H1 (cell line): ENCODE results near the gene MROH2A. TPM values are rescaled to one million over a fixed set of nuclear protein-coding genes. Genes with fewer than 3 reads are reported as not detected.

Experiments
- CTCF ChIA-PET: fragments of 300-600 bp; sonication (Branson Sonifier 250); formaldehyde crosslinking; loops from one replicate; lab custom pipeline; 2021; ENCODE audit not compliant: partially characterized antibody; lab: Charles Lee
- POLR2A ChIA-PET: fragments of 300-600 bp; sonication (Branson Sonifier 250); formaldehyde crosslinking; loops from one replicate; lab custom pipeline; 2021; ENCODE audit warnings: inconsistent platforms; ENCODE audit not compliant: partially characterized antibody; lab: Charles Lee
- DNase-seq, 2 experiments: peaks; one replicate each; pipeline versions ENCODE4 v3.0.0 to v3.0.0-alpha.2; 2010 to 2022; ENCODE audit warnings: low spot score in 2 of 2, low read depth in 1 of 2, mixed read lengths in 1 of 2
- FAIRE-seq: peaks from 2 replicates; lab custom pipeline; 2011; peaks lifted over from hg19 to GRCh38; lab: Jason Lieb, UNC
- H2AFZ ChIP-seq: 2 replicates; pipeline ENCODE4 v1.8.1; 2012; ENCODE audit warnings: low read length, inconsistent platforms
- H2AK5ac ChIP-seq: 2 replicates; pipeline ENCODE4 v1.6.1; 2013; ENCODE audit warnings: low read depth, low read length
- H2BK120ac ChIP-seq: replicated peaks from 2 replicates; pipeline ENCODE3; 2013; ENCODE audit warnings: low read depth, low read length, inconsistent platforms
- H2BK12ac ChIP-seq: 2 replicates; pipeline ENCODE4 v1.6.1; 2013; ENCODE audit warnings: low read depth, low read length
- H2BK15ac ChIP-seq: 2 replicates; pipeline ENCODE4 v1.6.1; 2013; ENCODE audit warnings: low read length
- H2BK20ac ChIP-seq: 2 replicates; pipeline ENCODE4 v1.6.1; 2013; ENCODE audit warnings: low read length
- H2BK5ac ChIP-seq: 2 replicates; pipeline ENCODE4 v1.6.1; 2013; ENCODE audit warnings: low read depth, low read length
- H3K14ac ChIP-seq: 2 replicates; pipeline ENCODE4 v1.6.1; 2013; ENCODE audit warnings: inconsistent platforms; ENCODE audit not compliant: insufficient read length
- H3K18ac ChIP-seq: 2 replicates; pipeline ENCODE4 v1.6.1; 2013; ENCODE audit warnings: low read length; ENCODE audit errors: extremely low read depth
- H3K23ac ChIP-seq: 2 replicates; pipeline ENCODE4 v1.6.1; 2013; ENCODE audit warnings: inconsistent platforms; ENCODE audit not compliant: insufficient read length
- H3K23me2 ChIP-seq: 2 replicates; pipeline ENCODE4 v1.6.1; 2013; ENCODE audit warnings: low read depth, low read length
- H3K27ac ChIP-seq: 2 replicates; pipeline ENCODE4 v1.6.1; 2011; ENCODE audit warnings: low read depth, low read length, inconsistent platforms
- H3K27me3 ChIP-seq, 4 experiments: replicated peaks in 1 of 4; 1 replicate in 1 of 4; 2 replicates in 3 of 4; pipeline versions ENCODE4 v1.6.1 to v1.8.1; 2011 to 2013; ENCODE audit warnings: low read length in 3 of 4, mild to moderate bottlenecking in 3 of 4, inconsistent platforms in 2 of 4, mixed read lengths in 2 of 4, moderate library complexity in 1 of 4; ENCODE audit not compliant: control insufficient read depth in 3 of 4, insufficient read depth in 3 of 4; ENCODE audit errors: extremely low read depth in 1 of 4
- H3K36me3 ChIP-seq, 4 experiments: 2 replicates each; pipeline versions ENCODE4 v1.6.1 to v1.8.1; 2011 to 2013; ENCODE audit warnings: mild to moderate bottlenecking in 4 of 4, low read length in 3 of 4, moderate library complexity in 2 of 4, control low read depth in 1 of 4, inconsistent platforms in 1 of 4; ENCODE audit not compliant: insufficient read depth in 4 of 4, control insufficient read depth in 2 of 4
- H3K4ac ChIP-seq: replicated peaks from 2 replicates; pipeline ENCODE3; 2013; ENCODE audit warnings: low read length, low read depth, mixed read lengths, inconsistent platforms; ENCODE audit not compliant: insufficient read length
- H3K4me1 ChIP-seq, 4 experiments: replicated peaks in 1 of 4; 1 replicate in 1 of 4; 2 replicates in 3 of 4; pipeline versions ENCODE4 v1.6.1 to v1.8.1; 2011 to 2013; ENCODE audit warnings: low read length in 3 of 4, inconsistent platforms in 2 of 4, mixed read lengths in 1 of 4; ENCODE audit not compliant: insufficient read depth in 4 of 4, control insufficient read depth in 3 of 4
- H3K4me2 ChIP-seq, 2 experiments: 2 replicates each; pipeline versions ENCODE4 v1.6.1 to v1.8.1; 2011 to 2013; ENCODE audit warnings: low read depth in 2 of 2, low read length in 2 of 2, control low read depth in 1 of 2, inconsistent platforms in 1 of 2, mild to moderate bottlenecking in 1 of 2; ENCODE audit not compliant: insufficient read depth in 1 of 2
- H3K4me3 ChIP-seq, 4 experiments: fragments of 200-600, 300-600 bp in 1 of 4; sonication (generic), shearing (Covaris generic), sonication (Bioruptor Twin) in 1 of 4; 2 replicates each; pipeline versions ENCODE4 v1.5.1 to v1.8.1; 2011 to 2016; ENCODE audit warnings: low read length in 4 of 4, low read depth in 3 of 4, control low read depth in 2 of 4, inconsistent platforms in 2 of 4, mild to moderate bottlenecking in 2 of 4, mixed read lengths in 1 of 4, moderate library complexity in 1 of 4; ENCODE audit not compliant: insufficient read depth in 2 of 4; ENCODE audit errors: extremely low read depth in 1 of 4
- H3K56ac ChIP-seq: replicated peaks from 2 replicates; pipeline ENCODE3; 2013; ENCODE audit warnings: low read depth, mild to moderate bottlenecking, mixed read lengths, low read length, inconsistent platforms; ENCODE audit not compliant: insufficient read length
- H3K79me1 ChIP-seq: 2 replicates; pipeline ENCODE4 v1.6.1; 2013; ENCODE audit warnings: low read depth, low read length, control low read depth
- H3K79me2 ChIP-seq, 2 experiments: 2 replicates each; pipeline versions ENCODE4 v1.6.1 to v1.8.1; 2012 to 2013; ENCODE audit warnings: low read length in 2 of 2, mild to moderate bottlenecking in 2 of 2, inconsistent platforms in 1 of 2; ENCODE audit not compliant: insufficient read depth in 2 of 2, control insufficient read depth in 1 of 2
- H3K9ac ChIP-seq, 4 experiments: replicated peaks in 1 of 4; 1 replicate in 1 of 4; 2 replicates in 3 of 4; pipeline versions ENCODE4 v1.6.1 to v1.8.1; 2011 to 2013; ENCODE audit warnings: low read depth in 3 of 4, low read length in 3 of 4, control low read depth in 2 of 4, mild to moderate bottlenecking in 2 of 4, moderate library complexity in 2 of 4, inconsistent platforms in 1 of 4; ENCODE audit errors: extremely low read depth in 1 of 4
- H3K9me3 ChIP-seq, 2 experiments: 2 replicates each; pipeline versions ENCODE4 v1.6.1 to v1.8.1; 2012 to 2013; ENCODE audit warnings: mild to moderate bottlenecking in 2 of 2, moderate library complexity in 2 of 2, control low read depth in 1 of 2, inconsistent platforms in 1 of 2, low read depth in 1 of 2, low read length in 1 of 2, mixed read lengths in 1 of 2; ENCODE audit not compliant: insufficient read depth in 2 of 2
- H4K20me1 ChIP-seq, 2 experiments: replicated peaks in 1 of 2; 2 replicates each; pipeline versions ENCODE3 to v1.8.1; 2011 to 2013; ENCODE audit warnings: inconsistent platforms in 2 of 2, low read length in 2 of 2, mild to moderate bottlenecking in 1 of 2; ENCODE audit not compliant: insufficient read depth in 2 of 2, control insufficient read depth in 1 of 2
- H4K5ac ChIP-seq: 2 replicates; pipeline ENCODE4 v1.6.1; 2013; ENCODE audit warnings: low read length, low read depth, mixed read lengths, inconsistent platforms; ENCODE audit not compliant: insufficient read length
- H4K8ac ChIP-seq: 2 replicates; pipeline ENCODE4 v1.8.0; 2013; ENCODE audit warnings: mild to moderate bottlenecking, moderate library complexity, low read length, inconsistent platforms; ENCODE audit not compliant: insufficient read depth; ENCODE audit errors: extremely low read depth
- H4K91ac ChIP-seq: replicated peaks from 2 replicates; pipeline ENCODE3; 2013; ENCODE audit warnings: low read length, mixed read lengths, inconsistent platforms; ENCODE audit not compliant: insufficient read length
- BRCA1 ChIP-seq: IDR thresholded peaks from 2 replicates; pipeline ENCODE4 v1.6.1; 2012; ENCODE audit warnings: low read depth, low read length, improper control_type of control experiment
- CHD2 ChIP-seq: IDR thresholded peaks from 2 replicates; pipeline ENCODE4 v1.6.1; 2012; ENCODE audit warnings: low read length, improper control_type of control experiment
- EP300 ChIP-seq, 2 experiments: IDR thresholded peaks; 1 replicate in 1 of 2; 2 replicates in 1 of 2; pipeline ENCODE4 v1.6.1; 2011 to 2012; ENCODE audit warnings: low read depth in 2 of 2, low read length in 2 of 2, mild to moderate bottlenecking in 2 of 2, borderline replicate concordance in 1 of 2, inconsistent platforms in 1 of 2, moderate library complexity in 1 of 2
- FOSL1 ChIP-seq: IDR thresholded peaks from 2 replicates; pipeline ENCODE4 v1.6.1; 2011; ENCODE audit warnings: mild to moderate bottlenecking, low read depth, low read length, moderate library complexity; ENCODE audit not compliant: insufficient read depth
- KDM5A ChIP-seq: fragments of 200-600 bp; IDR thresholded peaks from 2 replicates; pipeline ENCODE4 v1.7.1; 2012; ENCODE audit warnings: mild to moderate bottlenecking, low read length, inconsistent platforms, mixed read lengths
- NRF1 ChIP-seq: IDR thresholded peaks from 2 replicates; pipeline ENCODE4 v1.6.1; 2011; ENCODE audit warnings: mild to moderate bottlenecking, low read depth, low read length, improper control_type of control experiment
- POU5F1 ChIP-seq: IDR thresholded peaks from 2 replicates; pipeline ENCODE4 v1.6.1; 2011; ENCODE audit warnings: low read depth, mild to moderate bottlenecking, low read length, moderate library complexity
- RBBP5 ChIP-seq: IDR thresholded peaks from 2 replicates; pipeline ENCODE4 v1.7.1; 2012; ENCODE audit warnings: low read depth, mild to moderate bottlenecking, inconsistent platforms, low read length, moderate library complexity, borderline replicate concordance
- SIN3A ChIP-seq, 2 experiments: IDR thresholded peaks in 1 of 2; conservative IDR thresholded peaks in 1 of 2; 2 replicates each; pipeline ENCODE4 v1.6.1; 2011 to 2012; ENCODE audit warnings: low read length in 2 of 2, improper control_type of control experiment in 1 of 2, low read depth in 1 of 2, mild to moderate bottlenecking in 1 of 2
- SIRT6 ChIP-seq: IDR thresholded peaks from one replicate; pipeline ENCODE4 v1.7.1; 2012; ENCODE audit warnings: low read length, inconsistent platforms
- SRF ChIP-seq: IDR thresholded peaks from 2 replicates; pipeline ENCODE4 v1.6.1; 2011; ENCODE audit warnings: mild to moderate bottlenecking, low read depth, low read length, moderate library complexity
- TAF7 ChIP-seq: optimal IDR thresholded peaks from 2 replicates; pipeline ENCODE3; 2011; ENCODE audit warnings: low read depth, mild to moderate bottlenecking, inconsistent platforms, low read length, moderate library complexity, borderline replicate concordance
- TCF12 ChIP-seq: IDR thresholded peaks from 2 replicates; pipeline ENCODE4 v1.6.1; 2011; ENCODE audit warnings: low read depth, mild to moderate bottlenecking, low read length
- YY1 ChIP-seq: IDR thresholded peaks from 2 replicates; pipeline ENCODE4 v1.6.1; 2011; ENCODE audit warnings: low read depth, mild to moderate bottlenecking, low read length
- WGBS, 2 experiments: shearing (Covaris generic) in 1 of 2; methylation state at CpG; one replicate each; pipeline versions ENCODE4 v1.1.6 to v1.1.7; 2013 to 2015; ENCODE audit warnings: low lambda C conversion rate in 2 of 2, mixed read lengths in 2 of 2, inconsistent platforms in 1 of 2, low coverage in 1 of 2, missing lambda C conversion rate in 1 of 2; ENCODE audit not compliant: insufficient replicate concordance in 2 of 2, insufficient coverage in 1 of 2, insufficient read length in 1 of 2; ENCODE audit errors: extremely low coverage in 1 of 2, missing lambda C conversion rate in 1 of 2; 5-methylcytosine and 5-hydroxymethylcytosine counted together
- polyA plus RNA-seq, 7 experiments: library from polyadenylated mRNA; depleted of rRNA in 3 of 7; stranded (reverse) in 5 of 7; unstranded in 2 of 7; fragments of >200 nt in 5 of 7; fragments of 200-250 nt in 2 of 7; gene quantifications; 1 replicate in 5 of 7; 2 replicates in 1 of 7; 4 replicates in 1 of 7; pipeline versions ENCODE4 v1.2.1 to v1.2.3, GENCODE V29; 2011 to 2013; ENCODE audit warnings: missing spikeins in 2 of 7, mixed read lengths in 2 of 7
- total RNA-seq: library from RNA; stranded (reverse); fragmentation: NEBNext Ultra II Directional; extraction: Animal tissue kit (Norgen Biotek cat#: 25700); gene quantifications from 2 replicates; pipeline ENCODE4 v1.2.1, GENCODE V29; 2021

Gene MROH2A
- total and polyA plus RNA-seq, 2 of the 8 experiments (the other 6 are each of a cell fraction or from before 2014, with no cell fraction given) = not detected

DNA sequence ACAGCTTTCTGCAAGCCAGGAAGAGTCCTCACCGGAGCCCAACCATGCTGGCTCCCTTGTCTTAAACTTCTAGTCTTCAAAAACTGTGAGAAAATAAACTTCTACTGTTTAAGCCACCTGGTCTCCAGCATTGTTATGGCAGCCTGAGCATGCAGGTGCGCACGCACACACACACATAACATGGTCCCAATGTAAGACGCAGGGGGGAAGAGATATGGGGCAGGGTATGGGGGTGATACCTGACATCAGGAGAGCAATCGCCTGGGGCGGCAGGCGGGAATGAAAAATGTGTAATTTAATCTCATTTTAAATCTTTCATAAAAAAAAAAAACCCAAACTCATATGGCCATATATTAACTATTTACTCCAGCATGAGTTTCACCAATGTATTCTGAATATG is 58.2 kb downstream of the MROH2A start:
- no peak for DNase-seq
- ChIA-PET CTCF (interaction anchor here (0.8 kb wide), 1 partner anchor 125 kb away, joined by 3 read pairs; no protein-coding TSS in a partner anchor), POLR2A (interaction anchor here (2.1 kb wide), 1 partner anchor 17 kb away, joined by 4 read pairs; no protein-coding TSS in a partner anchor)
- no peak overlapping the region for H2BK15ac ChIP-seq
- no peak overlapping the region for H3K14ac ChIP-seq
- no peak overlapping the region for H3K23ac ChIP-seq
- no peak overlapping the region for H3K4ac ChIP-seq
- H3K9me3 ChIP-seq = no peaks in the 10 kb centered on the region
- no peak overlapping the region for H2AFZ ChIP-seq
- H2BK120ac ChIP-seq = no peak overlapping the region
- no peak overlapping the region for H4K91ac ChIP-seq
- no peaks in the 10 kb centered on the region for H3K27me3 ChIP-seq
- H3K4me1 ChIP-seq = no peaks in the 10 kb centered on the region
- FAIRE-seq = no peak
- 88% methylated on average over 7 of the region's 7 CpGs; no CpG with 5 or more reads in 1 of the 2 experiments for WGBS, 2 experiments
- H4K5ac ChIP-seq = no peak overlapping the region
- H3K9ac ChIP-seq = no peak overlapping the region
- H4K8ac ChIP-seq = no peak overlapping the region
- no peak overlapping the region for H2BK20ac ChIP-seq
- no peak overlapping the region for H2BK12ac ChIP-seq
- H3K79me1 ChIP-seq = peaks cover 7% of the 10 kb centered on the region; the same call in 1 of the 2 replicates
- H4K20me1 ChIP-seq = peaks cover 22 to 24% of the 10 kb centered on the region in 2 experiments
- peaks cover 27 to 68% (median 52%) of the 10 kb centered on the region in 4 experiments for H3K36me3 ChIP-seq
- H3K23me2 ChIP-seq = no peaks in the 10 kb centered on the region
- H3K4me2 ChIP-seq = no peak overlapping the region
- no peak overlapping the region for H3K56ac ChIP-seq
- H2AK5ac ChIP-seq = no peak overlapping the region
- H3K27ac ChIP-seq = no peak overlapping the region
- no peak overlapping the region for H3K4me3 ChIP-seq
- no peak overlapping the region for H3K18ac ChIP-seq
- H3K79me2 ChIP-seq = peaks cover 0 to 48% of the 10 kb centered on the region in 2 experiments; a peak in 2 of 4 replicates
- no peak overlapping the region for H2BK5ac ChIP-seq
- no peak for TF ChIP-seq SIN3A (conservative IDR thresholded peaks at IDR 0.05 in 1 of 2, IDR thresholded peaks at IDR 0.05 in 1 of 2; ENCODE audit: low read depth in 1 of 2, low read length in 2 of 2)
- TF ChIP-seq SRF = no peak
- TF ChIP-seq FOSL1 = no peak
- TF ChIP-seq NRF1 = no peak
- TF ChIP-seq POU5F1 = no peak
- no peak for TF ChIP-seq TCF12
- TF ChIP-seq BRCA1 = no peak
- no peak for TF ChIP-seq YY1
- no peak for TF ChIP-seq KDM5A
- no peak for TF ChIP-seq TAF7
- TF ChIP-seq SIRT6 = no peak
- no peak for TF ChIP-seq RBBP5
- no peak for TF ChIP-seq EP300 (IDR thresholded peaks at IDR 0.05; ENCODE audit: borderline replicate concordance in 1 of 2, low read depth in 2 of 2, low read length in 2 of 2)
- no peak for TF ChIP-seq CHD2
